Coronary artery (tissue), 2 donors: Measurements from ENCODE around the gene PIK3C3.
"Not testable (repeated sequence)": the region's sequence is repeated elsewhere in the genome, so short reads cannot be mapped to it uniquely, and the experiment has no call there.

ENCODE experiments used
- DNase-seq: peaks from one replicate; pipeline ENCODE4 v3.0.0-alpha.2; 2017; ENCODE audit warnings: low spot score
- H3K27ac ChIP-seq, 2 donors: fragments of 200-600 bp; sonication (generic); one replicate each; pipeline ENCODE4 v1.5.1; 2016 to 2019
- H3K4me3 ChIP-seq: fragments of 200-600 bp; sonication (generic); 2 replicates; pipeline ENCODE4 v1.5.1; 2016; ENCODE audit warnings: mild to moderate bottlenecking, moderate library complexity
- CTCF ChIP-seq: fragments of 200-600 bp; sonication (generic); IDR thresholded peaks from one replicate; pipeline ENCODE4 v1.5.1; 2019; ENCODE audit warnings: antibody characterized with exemption

The PIK3C3 gene

GRCh38 chr18:41993151-41993550 lies 38.1 kb downstream of the PIK3C3 start:
- no peak for DNase-seq
- Histone ChIP-seq H3K4me3 (no peak overlapping the region), H3K27ac (no peak overlapping the region)
- TF ChIP-seq CTCF, result no peak

- H3K4me3 ChIP-seq, result no peak overlapping the region
- DNase-seq, result no peak
- H3K27ac ChIP-seq, result no peak overlapping the region
- no peak for TF ChIP-seq CTCF
Observed at GRCh38 chr18:41996020-41996419, 41.0 kb downstream of the PIK3C3 start.

GRCh38 chr18:41999751-42000150 lies 44.7 kb downstream of the PIK3C3 start:
- no peak overlapping the region for H3K27ac ChIP-seq
- H3K4me3 ChIP-seq, result no peak overlapping the region
- no peak for DNase-seq
- no peak for TF ChIP-seq CTCF

GRCh38 chr18:42001801-42002200 lies 46.8 kb downstream of the PIK3C3 start:
- Histone ChIP-seq H3K27ac (no peak overlapping the region), H3K4me3 (no peak overlapping the region)
- DNase-seq, result no peak
- TF ChIP-seq CTCF, result no peak

- Histone ChIP-seq H3K4me3 (no peak overlapping the region), H3K27ac (no peak overlapping the region)
- TF ChIP-seq CTCF, result no peak
- no peak for DNase-seq
Observed at GRCh38 chr18:42004653-42005052, 49.6 kb downstream of the PIK3C3 start.

- H3K4me3 ChIP-seq, result no peak overlapping the region
- no peak overlapping the region for H3K27ac ChIP-seq
- TF ChIP-seq CTCF, result no peak
- no peak for DNase-seq
Observed at GRCh38 chr18:42005782-42006181, 50.7 kb downstream of the PIK3C3 start.

- H3K27ac ChIP-seq, H3K4me3 ChIP-seq, DNase-seq: not testable (repeated sequence)
Observed at GRCh38 chr18:42009457-42009856, 54.4 kb downstream of the PIK3C3 start.

GRCh38 chr18:42011053-42011452 lies 56.0 kb downstream of the PIK3C3 start:
- no peak for DNase-seq
- TF ChIP-seq CTCF, result no peak
- H3K4me3 ChIP-seq, result no peak overlapping the region
- H3K27ac ChIP-seq, result no peak overlapping the region
